DMS53 (cell line): ENCODE results near the gene ZNF135.
A peak's percentile ranks its signal among the peaks of the same experiment; 100 is the strongest.

Source experiments
- DNase-seq: peaks from one replicate; lab custom pipeline; 2025; lab: John Stamatoyannopoulos, UW

Gene ZNF135

GRCh38 chr19:58059003-58059670 lies at the start of gene ZNF135:
ZNF135 (plus strand) TSS chr19:58059282; CDS start chr19:58060003, 721 bp downstream.
- peak; percentile 56 for DNase-seq

DNA sequence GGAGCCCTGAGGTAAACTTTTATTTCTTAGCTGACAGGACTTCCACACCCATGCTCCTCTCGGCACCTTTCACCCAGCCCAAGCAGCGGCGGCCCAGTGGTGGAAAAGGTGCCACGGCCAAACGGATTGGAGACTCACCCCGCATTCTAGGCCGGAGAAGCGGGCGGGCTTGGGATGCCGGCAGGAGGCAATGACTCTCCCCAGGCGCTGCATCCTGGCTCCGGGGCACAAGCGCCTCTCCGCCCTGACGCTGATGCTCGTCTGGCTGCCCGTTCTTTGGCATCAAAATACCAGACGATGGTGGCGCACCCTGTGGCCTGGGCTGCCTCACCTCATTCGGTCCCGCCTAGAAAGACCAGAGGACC lies 49.8 kb upstream of the ZNF135 start:
- DNase-seq, result no peak

- DNase-seq, result no peak
These were observed 49.3 kb upstream of the ZNF135 start for GRCh38 chr19:58009666-58010301.

GRCh38 chr19:58010507-58010906 lies 48.6 kb upstream of the ZNF135 start:
- no peak for DNase-seq

DNA sequence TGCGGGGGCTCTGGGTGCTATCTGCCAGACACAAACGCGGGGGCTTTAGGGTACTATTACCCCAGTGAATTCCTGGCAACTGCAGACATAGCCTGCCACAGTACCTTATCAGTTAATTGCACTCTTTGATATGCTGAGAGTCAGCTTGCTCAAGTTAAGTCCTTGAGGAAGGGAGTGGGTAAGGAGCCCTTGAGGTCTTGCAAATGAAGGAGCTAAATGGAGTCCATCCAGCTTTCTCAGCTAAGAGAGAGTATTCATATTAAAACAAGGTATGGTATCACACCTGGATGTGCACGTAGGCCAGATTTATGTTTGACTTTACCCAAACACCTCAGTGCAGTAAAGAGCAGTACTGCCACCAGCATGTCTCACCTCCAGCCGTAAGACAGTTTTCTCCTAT lies 44.9 kb upstream of the ZNF135 start:
- no peak for DNase-seq

GRCh38 chr19:58020129-58020528 lies 39.0 kb upstream of the ZNF135 start:
- no peak for DNase-seq

DNA sequence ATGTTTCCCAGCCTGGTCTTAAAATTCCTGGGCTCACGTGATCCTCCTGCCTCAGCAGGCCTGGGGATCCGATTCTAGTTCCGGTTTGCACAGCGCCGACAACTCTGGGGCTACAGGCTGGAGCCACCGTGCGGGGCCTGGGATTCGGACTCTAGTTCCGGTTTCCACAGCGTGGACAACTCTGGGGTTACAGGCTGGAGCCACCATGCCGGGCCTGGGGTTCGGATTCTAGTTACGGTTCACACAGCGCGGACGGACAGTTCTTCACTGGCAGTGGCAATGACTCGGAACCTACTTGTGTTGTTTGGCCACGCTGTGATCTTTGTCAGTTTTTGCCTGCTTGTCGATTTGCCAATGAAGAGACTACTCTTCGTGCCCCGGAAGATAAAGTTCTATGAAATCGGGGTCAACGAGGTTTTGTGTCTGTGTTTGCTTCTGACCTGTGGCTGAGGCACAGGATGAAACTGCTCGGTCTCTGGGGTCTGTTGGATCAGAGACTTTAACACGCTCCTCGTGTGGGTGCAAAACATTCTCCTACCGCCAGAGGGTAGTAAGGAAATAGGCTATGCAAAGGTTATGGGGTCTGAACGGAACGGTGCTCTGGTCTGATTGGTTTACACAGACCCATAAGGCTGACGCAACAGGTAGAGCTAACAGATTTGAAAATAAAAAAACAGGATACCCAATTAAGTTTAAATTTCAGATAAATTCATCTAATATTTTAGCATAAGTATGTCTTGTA lies 37.4 kb upstream of the ZNF135 start:
- DNase-seq, result peak; percentile 73

DNA sequence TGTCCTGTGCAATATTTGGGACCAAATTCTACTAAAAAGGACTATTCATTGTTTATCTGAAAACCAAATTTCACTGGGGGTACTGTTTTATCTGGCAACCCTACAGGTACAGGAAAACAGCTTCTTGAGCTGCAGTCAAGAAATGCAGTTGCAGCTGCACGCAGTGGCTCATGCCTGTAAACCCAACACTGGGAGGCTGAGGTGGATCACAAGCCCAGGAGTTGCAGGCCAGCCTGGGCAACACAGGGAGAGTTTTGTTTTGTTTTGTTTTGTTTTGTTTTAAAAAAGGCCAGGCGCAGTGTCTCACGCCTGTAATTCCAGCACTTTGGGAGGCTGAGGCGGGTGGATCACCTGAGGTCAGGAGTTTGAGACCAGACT lies 36.8 kb upstream of the ZNF135 start:
- DNase-seq, result no peak

GRCh38 chr19:58024661-58025060 lies 34.4 kb upstream of the ZNF135 start:
- no peak for DNase-seq

DNA sequence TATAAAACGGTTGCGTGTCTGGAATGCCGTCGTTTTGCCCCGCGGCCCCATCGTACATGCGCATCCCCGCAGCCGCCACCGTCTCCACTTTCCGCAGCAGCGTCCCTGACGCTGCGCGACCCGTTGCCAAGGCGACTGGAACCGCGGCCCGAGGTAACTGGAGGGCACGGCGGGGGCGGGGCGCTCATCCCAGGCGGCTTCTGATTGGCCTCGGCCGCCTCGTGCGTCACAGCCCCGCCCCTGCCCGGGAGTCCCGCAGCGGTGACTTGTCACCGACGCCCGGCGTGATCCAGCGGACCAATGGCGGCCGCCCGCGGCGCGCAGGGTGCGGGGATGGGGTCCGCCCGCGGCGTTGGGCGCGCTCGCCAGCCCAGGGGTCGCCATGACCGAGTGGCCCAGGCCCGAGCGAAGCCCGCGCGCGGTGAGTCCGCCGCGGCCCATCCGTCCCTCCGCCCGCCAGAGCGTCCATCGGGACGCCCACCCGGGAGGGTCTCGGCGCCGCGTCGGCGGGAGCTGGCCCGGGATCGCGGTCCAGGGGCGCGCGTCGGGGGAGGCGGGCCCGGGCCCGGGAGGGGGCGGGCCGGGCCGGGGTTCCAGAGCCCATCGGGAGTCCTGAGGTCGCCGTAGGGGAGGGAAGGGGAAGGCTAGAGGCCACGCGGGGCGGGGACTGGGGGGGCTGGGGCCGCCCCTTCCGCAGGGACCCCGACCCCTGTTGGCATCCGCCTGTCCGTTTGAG lies 25.2 kb upstream of the ZNF135 start, which contains the start of gene ZSCAN1:
Gene ZSCAN1 (plus strand): TSS at position 285 of the 736 bp plus-strand sequence. CDS start 3,812 bp downstream, outside the sequence.
- no peak for DNase-seq

DNA sequence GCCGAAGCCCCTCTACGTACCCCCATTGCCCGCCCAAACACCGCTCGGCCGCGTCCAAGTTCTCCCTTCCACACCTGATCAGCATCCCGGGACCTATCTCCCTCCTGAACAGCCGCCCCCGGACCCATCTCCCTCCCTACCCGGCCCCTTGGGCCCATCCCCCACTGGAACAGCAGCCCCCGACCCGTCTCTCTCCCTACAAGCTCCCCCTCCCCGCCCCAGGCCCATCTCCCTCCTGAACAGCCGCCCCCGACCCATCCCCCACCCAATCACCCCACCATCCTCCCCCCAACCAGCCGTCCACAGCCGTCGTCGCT lies 24.6 kb upstream of the ZNF135 start:
- DNase-seq, result no peak

DNA sequence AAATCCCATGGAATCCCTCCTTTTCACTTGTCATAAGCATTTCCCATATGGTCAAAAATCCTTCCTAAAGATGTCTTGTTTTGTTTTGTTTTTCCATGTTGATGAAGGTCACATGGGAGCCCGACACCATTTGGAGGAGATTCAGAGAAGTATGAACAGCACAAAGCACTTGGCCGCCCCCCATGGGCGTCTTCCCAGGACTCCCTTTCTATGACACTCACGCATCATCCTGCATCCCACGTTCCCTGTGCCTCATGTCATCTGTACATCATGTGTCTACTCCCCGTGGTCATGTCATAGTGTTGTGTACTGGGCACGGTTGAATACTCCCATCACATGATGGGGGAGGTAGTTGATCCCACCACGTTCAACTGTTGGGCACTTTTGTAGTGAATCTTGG lies 23.2 kb upstream of the ZNF135 start:
- no peak for DNase-seq

GRCh38 chr19:58037927-58038687 lies 21.0 kb upstream of the ZNF135 start:
- no peak for DNase-seq

DNA sequence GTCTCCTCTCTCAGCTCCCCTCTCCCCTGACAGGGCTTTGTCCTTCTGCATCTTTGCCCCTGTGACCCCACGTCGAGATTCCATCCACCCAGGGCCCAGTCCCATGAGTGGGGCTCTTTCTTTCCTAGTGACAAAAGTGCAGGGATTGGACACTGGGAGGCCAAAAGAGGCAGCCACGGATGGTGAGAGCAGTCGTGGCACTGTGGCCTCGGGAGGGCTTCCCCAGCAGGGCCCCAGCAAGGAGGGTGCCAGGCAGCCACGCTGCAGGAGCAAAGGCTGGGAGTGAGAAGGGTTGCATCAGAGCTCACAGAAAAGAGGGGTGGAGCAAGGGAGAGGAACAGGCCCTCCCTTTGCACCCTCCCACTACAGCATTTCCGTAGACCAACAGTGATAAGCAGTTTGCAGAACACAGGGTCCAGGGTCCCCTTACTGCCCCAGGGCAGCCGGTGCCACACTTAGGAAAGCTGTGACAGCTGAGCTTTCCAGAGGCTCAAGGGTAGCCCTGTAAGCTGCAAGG lies 20.3 kb upstream of the ZNF135 start:
- no peak for DNase-seq

- DNase-seq, result no peak
These were observed 18.1 kb upstream of the ZNF135 start for GRCh38 chr19:58040751-58041525.

- peak; percentile 13 for DNase-seq
These were observed 16.4 kb upstream of the ZNF135 start for GRCh38 chr19:58042495-58043340.

DNA sequence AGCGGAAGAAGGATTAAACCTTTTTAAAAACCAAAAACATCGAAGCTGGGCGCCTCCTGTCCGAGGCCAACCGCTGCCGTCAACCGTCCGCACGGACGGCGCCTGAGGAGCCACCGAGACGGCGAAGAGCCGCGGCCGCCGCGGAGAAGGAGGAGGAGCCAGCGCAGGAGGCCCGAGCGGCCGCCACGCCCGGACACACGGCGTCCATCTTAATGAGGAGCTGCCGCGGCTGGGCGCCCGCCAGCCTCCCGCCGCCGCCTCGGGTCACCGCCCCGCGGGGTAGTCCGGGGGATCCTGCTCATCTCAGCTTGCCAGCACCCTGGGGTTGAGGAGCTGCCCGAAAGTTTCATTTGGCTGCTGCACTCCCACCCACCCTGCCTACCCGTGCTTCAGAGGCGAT lies 14.7 kb upstream of the ZNF135 start:
- DNase-seq, result peak; percentile 8

GRCh38 chr19:58044886-58045285 lies 14.2 kb upstream of the ZNF135 start:
- no peak for DNase-seq

DNA sequence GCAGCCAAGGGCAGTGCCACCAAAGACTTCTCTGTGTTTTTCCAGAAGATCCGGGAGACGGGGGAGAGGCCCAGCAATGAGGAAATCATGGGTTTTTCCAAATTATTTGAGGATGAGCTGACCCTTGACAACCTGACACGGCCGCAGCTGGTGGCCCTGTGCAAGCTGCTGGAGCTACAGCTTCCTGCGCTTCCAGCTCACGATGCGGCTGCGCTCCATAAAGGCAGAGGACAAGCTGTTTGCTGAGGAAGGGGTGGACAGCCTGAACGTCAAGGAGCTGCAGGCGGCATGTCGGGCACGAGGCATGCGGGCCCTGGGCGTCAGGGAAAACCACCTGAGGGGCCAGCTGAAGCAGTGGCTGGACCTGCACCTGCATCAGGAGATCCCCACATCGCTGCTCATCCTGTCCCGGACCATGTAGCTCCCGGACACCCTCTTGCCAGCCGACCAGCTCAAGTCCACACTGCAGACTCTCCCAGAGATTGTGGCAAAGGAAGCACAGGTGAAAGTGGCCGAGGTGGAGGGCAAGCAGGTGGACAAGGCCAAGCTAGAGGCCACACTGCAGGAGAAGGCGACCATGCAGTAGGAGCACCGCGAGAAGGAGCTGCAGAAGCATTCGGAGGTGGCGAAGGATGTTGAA lies 13.6 kb upstream of the ZNF135 start:
- no peak for DNase-seq
